NCI-H1694 treated with DMSO at 0.1 percent for 48 hours (cell line): ENCODE results near the gene ALK.

ENCODE experiments used
- DNase-seq: peaks from one replicate; lab custom pipeline; 2025; lab: John Stamatoyannopoulos, UW

Gene ALK

DNA sequence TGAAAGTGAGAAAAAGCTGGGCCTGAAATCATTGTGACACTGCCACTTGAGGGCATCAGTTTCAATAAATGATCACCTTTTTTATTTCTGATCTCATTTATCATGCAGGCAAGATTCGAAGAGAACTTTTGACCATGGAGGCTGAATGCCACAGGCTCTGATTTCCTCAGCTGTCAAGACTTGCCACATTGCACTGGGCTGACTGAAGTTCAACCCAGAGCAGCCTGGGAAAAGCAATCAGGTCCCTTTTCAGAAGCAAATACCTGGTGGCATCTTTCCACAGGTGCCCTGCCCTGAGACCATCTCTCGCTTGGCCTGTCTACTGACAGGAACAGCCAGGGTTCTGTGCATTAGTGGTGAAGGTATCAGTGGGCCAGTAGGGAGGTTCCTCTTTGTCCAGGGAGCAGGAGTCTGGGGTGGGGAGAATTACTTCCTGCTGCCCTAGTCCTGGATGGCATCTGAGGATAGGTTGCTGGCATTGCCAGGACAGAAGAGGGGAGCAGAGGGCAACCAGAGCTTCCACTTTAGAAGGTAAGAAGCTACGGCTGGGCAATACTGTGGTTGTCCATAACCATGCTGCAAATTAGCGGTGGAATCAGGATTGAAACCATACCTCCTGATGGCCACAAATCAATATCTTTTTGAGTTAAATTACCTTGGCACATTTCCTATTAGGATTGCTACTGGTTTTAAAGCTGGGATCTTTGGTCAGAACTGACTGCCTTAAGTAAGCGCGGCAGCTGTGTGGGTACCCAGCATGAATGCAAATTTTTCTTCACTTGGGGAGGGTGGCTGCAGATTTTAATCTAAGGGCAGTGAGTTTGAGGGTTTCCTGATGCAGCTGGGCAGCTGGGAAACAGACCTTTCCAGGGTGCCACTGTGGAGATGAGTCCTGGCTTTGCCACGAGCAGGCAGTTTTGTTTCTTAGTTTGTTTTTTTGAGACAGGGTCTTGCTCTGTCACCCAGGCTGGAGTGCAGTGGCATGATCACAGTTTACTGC lies 394.5 kb downstream of the ALK start:
- DNase-seq: no peak

DNA sequence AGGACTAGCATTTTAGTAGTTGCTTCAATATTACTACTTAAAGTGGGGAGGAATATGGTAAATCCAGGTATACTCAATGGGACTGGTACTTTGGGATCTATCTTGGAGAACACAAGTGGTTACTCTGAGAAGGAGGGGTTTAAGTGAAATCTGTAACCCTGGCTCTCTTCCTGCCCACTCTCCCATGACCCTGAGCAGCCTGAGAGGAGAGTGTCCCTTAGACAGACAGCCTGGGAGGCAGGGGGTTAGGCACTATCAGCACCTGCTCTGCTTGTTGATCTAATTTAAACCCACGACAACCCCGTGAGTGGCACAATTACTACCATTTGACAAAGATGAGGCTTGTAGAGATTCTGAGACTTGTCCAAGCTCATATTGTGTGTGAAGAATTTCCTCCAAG lies 395.5 kb downstream of the ALK start:
- DNase-seq: no peak

DNA sequence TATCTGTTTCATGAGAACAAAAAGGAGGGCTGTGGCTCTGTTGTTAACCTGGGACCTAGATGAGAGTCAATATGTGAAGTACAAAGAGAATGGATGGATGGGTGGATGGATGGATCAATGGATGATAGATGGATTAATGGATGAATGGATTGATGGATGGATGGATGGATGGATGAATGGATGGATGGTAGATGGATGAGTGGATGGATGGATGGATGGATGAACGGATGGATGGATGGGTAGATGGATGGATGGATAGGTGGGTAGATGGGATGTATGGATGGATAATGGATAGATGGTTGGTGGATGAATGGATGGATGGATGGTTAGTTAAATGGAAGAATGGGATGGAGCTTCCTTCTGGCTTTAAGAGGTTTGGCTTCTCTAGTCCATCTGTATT lies 396.7 kb downstream of the ALK start:
- no peak for DNase-seq

DNA sequence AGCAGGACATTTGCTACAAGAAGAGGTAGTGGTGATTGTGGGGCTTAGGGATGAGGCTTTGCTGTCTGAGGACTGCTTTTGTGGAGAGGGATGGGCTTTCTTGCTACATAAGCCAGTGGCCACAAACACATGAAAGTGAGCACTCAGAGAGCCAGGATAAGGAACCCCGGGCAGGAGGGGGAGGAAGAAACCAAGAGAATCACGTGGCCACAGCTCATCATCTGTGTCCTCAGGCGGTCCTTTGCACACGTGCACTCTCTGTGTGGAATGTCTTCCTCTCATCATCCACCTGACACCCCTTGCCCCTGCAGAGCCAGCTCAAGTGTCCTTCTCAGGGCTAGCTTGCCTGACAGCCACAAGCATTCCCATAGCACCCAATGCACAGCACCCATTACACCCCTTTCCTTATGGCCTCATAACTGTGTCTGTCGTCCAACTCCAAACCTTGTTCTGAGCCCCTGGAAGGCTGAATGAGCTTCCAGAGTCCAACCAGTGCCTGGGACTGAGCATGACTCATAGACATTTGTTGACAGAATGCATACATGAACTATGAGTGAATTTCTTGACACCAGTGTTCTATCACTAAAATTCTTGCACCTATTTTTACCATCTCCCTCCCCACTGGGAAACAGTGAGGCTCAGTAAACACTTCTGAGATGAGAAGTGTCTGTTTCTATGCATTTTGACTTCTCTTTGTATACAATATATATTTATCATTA lies 398.3 kb downstream of the ALK start:
- DNase-seq: no peak

DNA sequence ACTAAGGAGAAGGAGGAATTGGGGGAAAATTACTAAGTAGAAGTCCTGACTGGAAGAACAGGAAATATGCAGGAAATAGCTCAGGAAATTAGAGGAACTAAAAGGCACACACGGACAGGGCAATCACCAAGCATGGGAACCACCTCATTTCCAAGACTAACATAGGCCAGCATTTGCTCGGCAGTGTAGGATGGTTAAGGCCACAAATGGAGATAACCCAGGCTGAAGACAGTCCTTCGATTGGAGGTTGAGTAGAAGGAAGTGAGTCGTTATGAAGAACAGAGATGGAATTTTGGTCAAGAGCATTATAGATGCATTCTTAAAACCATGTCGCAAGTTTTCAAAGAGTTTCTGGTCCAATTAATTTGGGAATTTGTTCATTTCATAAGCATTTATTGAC lies 401.4 kb downstream of the ALK start:
- DNase-seq: no peak

DNA sequence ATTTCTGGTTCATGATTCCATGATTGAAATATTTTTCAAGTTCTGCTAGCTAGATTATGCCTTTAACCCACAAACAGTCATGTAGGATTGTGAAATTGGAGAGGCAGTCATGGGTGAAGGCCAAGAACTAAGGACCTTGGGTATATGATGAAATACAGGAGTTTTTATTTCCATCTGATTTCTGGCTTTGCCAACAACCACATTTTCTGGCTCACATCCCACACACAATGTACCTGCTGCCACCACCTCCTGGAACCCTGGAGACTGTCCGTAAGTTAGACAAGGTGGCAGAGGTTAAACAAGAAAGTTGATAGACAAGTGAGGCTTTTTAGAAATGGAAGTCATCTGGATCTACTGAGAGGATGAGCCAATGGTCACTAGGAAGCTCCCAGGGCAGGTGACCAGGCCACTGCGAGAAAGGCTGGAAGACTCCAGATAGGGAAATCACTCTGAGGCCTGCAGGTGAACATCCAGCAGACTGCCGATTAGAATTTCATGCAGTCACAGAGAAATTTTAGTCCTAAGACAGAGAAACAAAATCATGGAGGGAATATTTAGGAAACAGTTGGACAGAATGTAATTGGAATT lies 402.0 kb downstream of the ALK start:
- no peak for DNase-seq

DNA sequence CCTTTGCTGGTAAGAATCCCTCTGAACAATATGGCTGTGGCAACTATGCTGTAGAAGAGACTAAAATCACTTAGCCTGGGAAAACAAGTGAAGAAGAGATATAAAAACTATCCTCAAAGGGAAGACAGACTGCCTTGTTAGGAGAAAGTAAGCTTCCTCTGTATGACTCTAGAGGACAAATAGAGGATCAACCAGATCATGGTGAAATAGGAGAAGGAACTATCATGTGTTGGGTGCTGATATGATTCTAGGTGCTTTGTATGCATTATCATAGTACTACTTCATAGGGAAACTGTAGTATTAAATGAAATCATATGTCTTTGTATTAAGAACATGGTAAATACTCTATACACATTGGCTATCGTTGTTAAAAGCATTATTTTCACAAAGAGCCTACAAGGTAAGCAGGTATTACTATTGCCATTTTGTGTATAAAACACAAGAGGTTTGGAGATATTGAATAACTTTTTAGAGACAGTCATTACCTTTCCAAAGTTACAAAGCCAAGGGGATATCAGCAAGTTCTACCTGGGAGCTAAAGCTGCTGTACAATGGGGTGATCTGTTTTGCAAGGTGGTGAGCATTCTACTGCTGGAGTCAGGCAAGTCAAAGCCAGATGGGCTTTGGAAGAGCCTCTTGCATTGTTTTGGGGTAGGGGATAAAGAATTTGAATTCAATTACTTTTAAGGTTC lies 402.6 kb downstream of the ALK start:
- no peak for DNase-seq

DNA sequence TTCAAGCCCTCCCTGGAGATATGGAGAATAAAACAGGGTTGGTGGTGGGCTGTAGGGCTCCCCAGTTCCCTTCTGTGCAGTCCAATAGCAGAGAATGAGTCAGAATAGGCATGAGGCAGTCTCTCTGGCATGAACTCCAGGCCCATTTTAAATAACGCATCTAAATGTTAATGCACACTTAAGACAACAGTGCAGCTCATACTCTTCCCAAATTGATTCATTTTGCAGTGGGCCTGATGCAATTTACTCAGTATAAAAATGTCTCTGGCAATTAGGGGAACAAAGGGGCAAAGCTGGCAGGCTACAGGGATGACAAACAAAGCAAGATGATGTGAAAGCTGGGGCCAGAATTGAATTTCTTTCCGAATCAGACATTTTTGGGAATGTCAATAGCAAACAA lies 403.4 kb downstream of the ALK start:
- no peak for DNase-seq

DNA sequence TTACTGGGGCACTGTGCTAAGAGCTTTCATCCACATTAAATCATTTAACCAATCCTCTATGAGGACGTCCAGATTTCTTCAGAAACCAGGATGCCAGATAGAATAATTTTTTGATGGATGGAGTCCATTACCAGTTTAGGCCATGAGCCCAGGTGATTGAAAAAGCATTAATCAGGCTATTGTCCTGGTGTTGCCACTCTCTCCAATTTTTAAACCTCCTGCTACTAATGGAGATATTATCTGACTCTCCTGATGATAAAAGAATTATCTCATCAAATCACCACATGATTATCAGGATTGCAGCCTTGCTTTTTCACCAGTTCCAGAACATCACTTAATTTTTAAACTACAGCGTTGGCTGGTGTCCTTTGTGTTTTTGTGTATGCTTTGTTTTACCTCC lies 404.0 kb downstream of the ALK start:
- no peak for DNase-seq

DNA sequence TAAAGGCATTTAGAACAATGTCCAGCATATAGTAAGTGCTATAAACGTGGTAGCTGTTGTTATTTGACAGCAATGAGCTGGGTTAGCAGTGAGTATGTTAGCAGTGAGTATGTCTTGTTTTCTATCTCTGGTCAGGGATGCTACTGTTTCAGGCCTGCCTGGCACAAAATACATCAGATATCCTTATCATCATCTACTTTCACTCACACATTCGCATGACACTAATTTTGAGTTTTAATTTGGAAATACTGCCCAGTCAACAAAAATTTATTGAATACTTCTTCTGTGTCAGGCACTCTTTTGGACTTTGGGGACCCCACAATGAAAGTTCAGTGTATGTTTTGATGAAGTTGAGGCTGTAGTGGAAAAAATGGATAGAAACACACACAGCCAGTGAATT lies 404.6 kb downstream of the ALK start:
- no peak for DNase-seq

DNA sequence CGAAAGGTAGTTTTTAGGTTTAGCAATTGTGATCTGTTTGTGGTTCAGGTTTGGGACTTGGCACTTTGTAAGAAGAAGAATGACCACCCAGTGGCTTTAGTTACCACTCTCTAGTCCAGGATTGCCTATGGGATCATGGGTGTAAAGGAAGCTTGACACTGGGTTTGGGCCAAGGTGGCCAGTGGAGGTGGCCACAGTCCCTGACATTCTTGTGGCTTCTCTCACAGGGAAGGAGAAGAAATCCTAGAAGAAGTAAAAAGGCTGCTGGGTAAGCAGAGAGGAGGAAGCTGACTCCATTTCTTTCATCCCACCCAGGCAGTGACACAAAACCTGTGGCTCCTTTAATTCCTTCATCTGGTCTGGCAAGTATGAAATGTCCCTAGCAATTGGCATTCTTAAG lies 411.5 kb downstream of the ALK start:
- no peak for DNase-seq

DNA sequence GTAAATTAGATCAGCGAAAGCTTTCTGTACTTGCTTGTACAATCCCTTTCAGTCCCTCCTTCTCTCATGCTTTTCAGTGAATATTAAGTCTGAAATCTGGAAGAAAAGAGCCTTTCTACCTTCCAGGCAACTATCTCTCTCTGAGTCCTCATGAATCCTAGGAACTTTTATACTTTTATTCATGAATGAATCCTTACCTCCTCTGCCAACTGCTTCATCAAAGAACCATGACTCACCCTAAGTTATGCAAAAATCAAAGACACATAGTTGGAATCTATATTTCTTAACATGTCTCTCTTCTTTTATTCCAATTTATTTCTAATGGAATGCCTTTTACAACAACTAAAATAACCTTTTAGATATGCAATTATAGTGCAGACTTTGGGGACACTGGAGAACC lies 412.0 kb downstream of the ALK start:
- DNase-seq: no peak

DNA sequence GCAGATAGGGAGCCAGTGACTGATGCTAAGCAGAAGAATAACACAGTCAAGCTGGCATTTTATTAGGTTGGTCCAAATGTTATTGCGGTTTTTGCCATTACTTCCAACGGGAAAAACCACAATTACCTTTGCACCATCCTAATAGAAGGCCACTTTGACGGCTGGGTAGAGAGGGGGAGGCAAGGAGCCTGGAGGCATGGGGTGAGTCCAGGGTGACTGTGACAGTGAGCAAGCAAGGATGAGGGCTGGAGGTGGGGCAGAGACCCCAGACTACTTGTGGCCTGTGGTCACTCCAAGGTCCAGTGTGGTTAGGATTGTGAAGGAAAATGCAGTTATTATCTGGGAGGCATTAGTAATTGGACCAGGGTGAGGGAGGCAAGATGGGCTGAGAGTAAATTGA lies 416.6 kb downstream of the ALK start:
- DNase-seq: no peak

DNA sequence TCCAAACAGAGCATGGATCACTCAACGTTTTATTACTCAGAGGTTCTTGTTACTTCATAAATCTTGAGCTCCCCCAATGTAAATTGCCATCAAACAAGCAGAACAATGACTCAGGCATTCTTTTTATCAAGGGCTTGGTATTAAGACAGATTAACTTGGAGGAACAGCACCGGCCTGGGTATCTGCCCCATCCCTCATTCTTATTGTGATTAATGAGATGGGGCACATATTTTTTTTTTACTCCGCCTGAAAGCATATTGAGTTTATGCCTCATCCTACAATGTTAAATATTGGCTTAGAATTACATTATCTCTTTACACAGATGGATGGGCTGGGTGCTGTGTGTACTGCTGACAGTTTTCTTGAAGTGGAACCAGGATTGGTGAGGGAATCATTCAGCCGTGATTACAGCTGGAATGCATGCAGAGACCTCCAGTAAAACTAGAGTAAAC lies 418.9 kb downstream of the ALK start:
- peak; percentile 24 for DNase-seq

DNA sequence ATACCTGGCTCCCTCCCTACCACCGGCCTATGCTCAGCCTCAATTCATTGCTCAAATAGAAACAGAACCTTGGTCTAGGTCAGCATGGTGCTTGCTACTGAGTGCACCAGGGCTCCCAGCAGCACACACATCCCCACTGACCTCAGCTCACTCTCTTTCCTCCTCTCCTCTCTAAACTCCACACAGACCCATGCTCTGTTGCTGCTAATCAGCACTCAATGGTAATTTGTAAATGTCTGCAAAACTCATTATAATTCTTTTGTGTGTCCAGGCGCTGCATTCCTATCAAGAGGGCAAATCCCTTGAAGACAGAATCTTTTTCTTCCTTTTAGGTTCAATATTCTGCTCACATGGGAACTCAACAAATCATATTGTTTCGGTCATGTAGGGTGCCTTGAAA lies 424.0 kb downstream of the ALK start:
- DNase-seq: no peak

DNA sequence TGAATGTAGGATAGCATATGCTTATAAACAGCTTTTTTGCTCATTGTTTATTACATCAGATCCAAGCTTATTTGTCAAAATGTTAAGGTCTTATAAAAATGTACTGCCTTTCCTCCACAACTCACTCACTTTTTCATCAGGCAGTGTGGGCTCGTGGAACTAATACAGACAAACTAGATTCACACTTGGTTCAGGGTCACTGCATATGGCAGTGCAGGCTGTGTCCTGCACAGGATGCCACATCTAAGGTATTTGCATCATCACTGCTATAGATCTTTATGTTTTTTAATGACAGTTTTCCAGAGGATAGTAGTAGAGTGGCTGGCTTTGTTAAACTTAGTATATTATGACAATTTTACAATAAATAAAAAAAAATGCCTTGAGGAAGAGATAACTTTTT lies 425.2 kb downstream of the ALK start:
- DNase-seq: no peak

DNA sequence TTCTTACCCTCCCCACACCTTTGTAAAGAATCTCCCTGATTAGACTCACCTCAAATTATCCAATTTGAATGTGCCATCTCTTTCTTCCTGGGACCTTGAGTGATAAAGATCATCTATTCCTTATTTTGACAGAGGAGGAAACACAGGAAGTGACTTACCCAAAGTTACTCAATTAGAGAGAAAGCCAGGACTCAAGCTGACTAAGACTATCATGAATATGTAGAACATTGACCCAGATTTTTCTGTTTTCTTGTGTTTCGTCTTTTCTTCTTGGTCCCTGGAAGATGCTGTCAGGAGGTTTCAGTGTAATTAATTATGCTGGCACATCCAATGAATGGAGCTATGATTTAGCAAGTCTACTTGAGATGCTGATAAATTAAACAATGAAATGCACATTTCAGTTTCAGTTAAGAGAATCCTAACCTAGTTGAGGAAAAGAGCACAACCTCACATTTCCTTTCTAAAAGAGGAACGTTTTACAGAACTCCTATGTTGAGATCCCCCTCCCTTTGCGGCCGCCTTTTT lies 425.8 kb downstream of the ALK start:
- no peak for DNase-seq

DNA sequence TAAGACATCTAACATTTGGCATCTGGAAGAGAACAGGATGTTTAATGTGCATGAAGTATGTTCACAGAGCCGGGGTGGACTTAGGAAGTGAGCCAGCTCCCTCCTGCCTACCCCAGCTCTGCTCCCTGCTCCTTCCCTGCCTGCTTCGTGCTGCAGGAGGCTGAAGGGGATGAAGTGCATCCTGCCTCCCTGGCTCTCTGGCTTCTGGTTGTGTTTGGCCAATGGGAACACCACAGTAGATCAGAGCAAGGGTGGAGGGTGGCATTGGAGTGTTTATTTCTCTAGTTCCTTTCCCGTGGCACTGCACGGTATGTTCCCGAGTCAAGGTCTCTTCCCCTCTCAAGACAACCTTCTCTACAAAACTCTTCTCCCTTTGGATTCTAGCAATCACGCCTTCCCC lies 426.3 kb downstream of the ALK start:
- DNase-seq: no peak

DNA sequence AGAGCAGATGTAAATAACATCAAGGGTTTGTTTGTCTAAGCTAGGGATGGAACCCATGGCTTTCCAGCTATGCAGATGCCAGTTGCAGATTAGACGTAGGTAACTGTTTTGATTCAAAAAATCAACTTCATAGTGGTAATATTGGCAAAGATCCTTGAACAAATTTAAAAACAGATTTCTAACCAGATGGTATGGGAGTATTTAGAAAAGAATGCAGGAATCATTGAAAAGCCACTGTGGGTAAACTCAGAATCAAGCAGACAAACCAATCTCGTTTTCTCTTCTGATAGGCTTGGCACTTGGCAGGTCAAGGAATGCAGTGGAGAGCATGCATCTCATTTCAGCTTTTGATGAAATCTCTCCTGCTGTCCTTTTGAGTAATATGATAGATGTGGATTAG lies 428.7 kb downstream of the ALK start:
- DNase-seq: peak; percentile 59

DNA sequence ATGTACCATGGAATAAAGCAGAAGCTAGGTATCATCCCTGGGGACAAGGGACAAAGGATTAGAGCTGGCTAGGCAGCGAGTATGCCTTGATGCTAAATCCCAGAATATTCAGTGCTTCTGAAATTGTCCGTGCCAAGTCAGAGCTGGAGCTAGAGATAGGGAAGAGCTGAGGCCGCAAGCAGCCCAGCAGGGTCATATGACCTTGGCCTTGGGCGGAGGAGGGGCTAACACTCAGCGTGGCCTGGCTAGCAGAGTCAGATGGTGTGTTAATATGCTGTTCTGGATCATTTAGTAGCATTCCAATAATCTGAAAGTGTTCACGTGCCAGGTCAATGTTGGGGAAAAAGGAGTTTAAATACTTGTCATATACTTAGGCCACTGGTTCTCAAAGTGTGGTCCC lies 431.3 kb downstream of the ALK start:
- DNase-seq: no peak

DNA sequence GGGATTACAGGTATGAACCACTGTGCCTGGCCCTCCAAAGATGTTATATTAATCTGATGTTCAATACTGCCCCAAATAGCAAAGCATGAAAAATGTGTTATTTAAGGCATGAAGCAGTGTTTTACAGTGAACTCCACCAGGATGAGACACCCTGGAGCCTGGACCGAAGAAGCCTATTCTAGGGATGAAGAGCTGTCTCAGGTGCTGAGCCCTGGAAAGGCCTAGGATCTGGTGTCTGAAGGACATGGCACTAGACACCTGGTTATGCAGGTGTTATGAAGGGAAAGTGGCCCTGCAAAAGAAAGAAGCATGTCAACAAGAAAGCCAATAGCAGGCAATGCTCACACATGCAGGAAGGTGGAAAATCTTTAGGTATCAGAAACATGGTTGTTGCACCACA lies 431.8 kb downstream of the ALK start:
- DNase-seq: no peak

DNA sequence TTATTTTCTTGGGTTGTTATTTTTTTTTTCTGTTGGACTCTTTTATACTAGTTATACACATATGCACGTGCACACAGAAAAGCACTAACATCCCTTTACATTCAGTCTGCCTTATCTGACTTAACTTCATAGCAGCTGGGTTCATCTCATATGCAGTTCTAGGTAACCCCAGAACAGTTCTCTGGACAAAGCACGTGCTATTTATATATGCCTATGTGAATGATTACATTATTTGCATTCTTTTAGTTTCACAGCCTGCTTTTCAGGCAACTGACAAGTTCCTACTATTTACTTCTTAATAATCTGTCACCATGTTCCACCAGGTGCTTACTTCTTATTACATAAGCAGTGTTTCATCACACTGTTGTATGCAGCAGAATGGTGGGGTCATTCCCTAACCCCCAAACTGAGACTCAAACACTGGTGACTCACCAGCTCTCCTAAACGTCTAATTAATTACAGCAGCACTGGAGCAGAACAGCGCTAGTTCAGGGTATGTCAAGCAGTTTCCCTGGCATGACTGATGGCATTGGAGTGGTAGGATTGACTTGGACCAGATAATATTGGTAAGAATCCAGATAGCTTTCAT lies 433.3 kb downstream of the ALK start:
- DNase-seq: no peak
